GM19043 (cell line): ENCODE measurements around the gene P2RX2.

Experiments used
- ATAC-seq: cut with Tn5 transposase; IDR thresholded peaks from one replicate; pipeline ENCODE4 v1.9.1; 2021; ENCODE audit warnings: low read depth; ENCODE audit not compliant: unreplicated experiment

The P2RX2 gene

GRCh38 chr12:132618683-132619043, at the start of gene P2RX2:
Gene P2RX2 (plus strand): TSS chr12:132618776. CDS start chr12:132618817, 41 bp downstream.
- ATAC-seq: no peak

GRCh38 chr12:132568826-132569480, 49.6 kb upstream of the P2RX2 start:
- no peak for ATAC-seq

- ATAC-seq: no peak
These were observed 48.6 kb upstream of the P2RX2 start for GRCh38 chr12:132569856-132570480.

GRCh38 chr12:132570635-132571034, 47.9 kb upstream of the P2RX2 start:
- no peak for ATAC-seq

DNA sequence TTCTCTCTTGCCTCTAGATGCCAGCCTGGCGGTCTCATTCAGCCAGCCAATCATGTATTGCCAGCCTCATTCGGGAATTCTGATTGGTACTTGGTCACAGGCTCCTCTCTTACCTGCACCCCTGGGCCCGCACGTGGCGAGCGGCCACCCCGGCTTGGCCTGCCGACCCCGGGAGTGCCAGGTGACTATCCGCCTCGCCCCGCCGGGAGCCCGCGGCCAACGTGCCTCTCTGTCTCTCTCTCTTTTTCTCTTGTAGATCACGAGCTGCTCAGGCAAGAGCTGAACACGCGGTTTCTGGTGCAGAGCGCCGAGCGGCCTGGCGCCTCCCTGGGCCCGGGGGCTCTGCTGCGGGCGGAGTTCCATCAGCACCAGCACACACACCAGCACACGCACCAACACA, 47.5 kb upstream of the P2RX2 start:
- no peak for ATAC-seq

DNA sequence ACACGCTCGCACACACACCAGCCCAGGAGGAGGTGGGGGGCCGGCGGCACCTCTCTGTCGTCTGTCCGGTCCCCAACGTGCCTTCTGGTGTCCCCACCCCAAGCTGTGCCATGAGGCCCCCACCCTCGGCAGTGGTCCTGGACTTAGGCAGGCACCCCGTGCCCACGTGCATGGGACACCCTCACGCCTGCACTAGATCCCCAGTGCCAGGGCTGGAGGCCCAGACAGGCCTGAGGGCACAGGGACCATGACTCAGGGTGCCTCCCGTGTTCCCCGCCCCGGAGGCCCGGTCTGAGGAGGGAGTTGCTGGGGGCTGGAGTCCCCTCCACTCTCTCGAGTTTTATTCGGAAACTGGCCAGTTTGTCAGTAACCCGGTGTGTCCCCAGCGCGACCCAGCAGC, 47.0 kb upstream of the P2RX2 start:
- no peak for ATAC-seq

DNA sequence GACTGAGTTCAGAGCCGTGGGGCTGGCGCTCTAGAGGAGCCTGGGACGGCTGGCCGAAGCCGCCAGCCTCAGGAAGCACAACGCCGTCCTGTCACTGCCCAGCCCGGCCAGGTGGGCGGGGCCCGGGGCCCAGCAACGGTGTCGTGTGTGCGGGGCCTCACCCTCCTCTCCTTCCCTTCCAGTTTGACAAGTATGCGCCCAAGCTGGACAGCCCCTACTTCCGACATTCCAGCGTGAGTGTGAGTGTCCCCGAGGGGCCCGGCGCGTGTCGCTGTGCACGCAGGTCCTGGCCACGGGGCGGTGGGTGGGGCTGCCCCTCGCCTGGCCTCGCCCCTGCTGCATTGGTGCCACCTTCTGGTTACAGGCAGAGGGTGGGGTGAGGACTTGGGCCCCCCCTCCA, 46.5 kb upstream of the P2RX2 start:
- ATAC-seq: no peak

GRCh38 chr12:132572801-132573760, 45.5 kb upstream of the P2RX2 start:
- ATAC-seq: no peak

DNA sequence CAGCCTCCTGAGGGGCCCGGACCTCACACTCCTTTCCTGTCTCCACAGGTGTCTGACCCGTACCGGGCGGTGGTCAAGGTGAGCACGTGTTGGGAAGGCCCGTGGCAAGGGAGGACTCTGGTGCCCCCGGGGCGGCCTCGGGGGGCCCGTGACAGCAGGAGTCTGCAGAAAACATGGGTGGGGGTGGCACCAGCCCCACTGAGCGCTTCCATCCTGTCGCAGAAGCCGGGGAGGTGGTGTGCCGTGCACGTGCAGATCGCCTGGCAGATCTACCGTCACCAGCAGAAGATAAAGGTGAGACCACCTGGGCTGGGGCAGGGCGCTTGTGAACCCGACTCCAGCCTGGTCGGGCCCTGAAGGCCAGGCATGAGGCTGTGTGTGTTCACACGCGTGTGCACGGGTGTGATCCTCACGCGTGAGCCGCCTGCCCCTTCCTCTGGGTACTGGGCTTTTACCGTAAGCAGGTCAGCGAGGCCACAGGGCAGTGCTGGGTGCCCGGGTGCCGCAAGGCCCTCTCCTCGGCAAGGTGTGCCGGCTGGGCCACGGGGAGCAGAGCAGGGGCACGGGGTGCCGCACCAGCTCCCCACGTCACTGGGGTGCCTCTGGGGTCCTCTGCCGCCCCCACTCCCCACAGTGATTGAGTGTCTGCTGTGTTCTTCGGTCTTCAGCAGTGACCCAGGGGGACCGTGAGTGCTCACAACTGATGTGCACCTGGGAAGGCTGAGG, 44.1 kb upstream of the P2RX2 start:
- ATAC-seq: no peak

- ATAC-seq: no peak
These were observed 42.9 kb upstream of the P2RX2 start for GRCh38 chr12:132575661-132576060.

DNA sequence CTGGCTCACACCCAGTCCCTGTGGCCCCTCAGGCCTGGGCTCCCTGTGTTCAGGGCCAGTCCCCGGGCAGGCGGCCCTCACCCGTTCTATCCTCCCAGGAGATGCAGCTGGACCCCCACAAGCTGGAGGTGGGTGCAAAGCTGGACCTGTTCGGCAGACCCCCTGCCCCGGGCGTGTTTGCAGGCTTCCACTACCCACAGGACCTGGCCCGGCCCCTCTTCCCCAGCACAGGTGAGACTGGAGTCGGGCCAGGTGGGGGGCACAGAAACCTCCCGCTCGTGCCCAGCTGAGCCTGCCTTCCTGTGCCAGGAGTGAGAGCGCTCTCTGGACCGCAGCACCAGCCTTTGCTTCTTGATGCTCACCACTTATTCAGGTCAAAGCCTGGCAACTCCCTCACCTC, 41.9 kb upstream of the P2RX2 start:
- no peak for ATAC-seq

DNA sequence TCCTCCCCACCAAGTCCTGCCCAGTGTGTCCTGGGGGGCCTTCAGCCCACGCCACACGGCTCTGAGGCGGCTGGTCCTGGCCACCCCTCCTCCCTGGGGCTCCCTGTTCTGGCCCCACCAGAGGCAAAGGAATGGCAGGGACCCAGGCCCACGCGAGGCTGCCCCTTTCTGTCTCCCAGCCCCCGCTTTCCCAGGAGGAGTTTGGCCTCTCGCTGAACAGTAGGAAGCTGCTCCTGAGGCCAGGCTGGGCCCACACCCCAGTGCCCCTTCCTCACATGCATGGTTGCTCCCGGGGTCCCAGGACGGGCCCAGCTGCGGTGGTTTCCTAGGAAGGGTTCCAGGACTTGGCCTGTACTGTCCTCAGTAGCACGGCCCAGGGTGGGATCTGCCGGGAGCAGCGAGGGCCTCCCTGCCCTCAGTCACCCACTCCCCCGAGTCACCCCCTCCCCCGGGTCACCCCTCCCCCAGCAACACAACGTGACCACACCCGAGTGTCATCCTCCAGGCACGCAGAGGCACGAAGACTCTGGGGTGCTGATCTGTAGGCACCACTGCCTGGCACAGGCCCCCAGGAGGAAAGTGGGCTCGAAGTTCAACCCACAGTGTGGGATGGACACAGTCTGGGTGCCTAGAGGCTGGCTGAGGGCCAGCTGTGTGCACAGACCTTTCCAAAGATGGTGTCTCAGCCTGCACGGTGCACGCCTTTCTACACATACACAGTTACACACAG, 41.2 kb upstream of the P2RX2 start:
- no peak for ATAC-seq

DNA sequence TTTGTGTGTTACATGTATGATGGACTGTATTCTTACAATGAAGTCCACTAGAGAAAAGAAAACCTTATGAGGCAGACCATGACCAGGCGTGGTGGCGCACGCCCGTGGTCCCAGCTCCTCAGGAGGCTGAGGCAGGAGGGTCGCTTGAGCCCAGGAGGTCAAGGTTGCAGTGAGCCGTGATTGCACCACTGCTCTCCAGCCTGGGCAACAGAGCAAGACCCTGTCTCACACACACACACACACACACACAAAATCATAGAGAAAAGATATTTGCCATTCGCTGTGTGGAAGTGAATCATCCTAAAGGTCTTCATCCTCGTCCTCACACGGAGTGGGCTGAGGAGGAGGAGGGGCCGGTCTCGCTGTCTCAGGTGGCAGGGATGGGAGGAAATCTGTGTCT, 40.5 kb upstream of the P2RX2 start:
- no peak for ATAC-seq

DNA sequence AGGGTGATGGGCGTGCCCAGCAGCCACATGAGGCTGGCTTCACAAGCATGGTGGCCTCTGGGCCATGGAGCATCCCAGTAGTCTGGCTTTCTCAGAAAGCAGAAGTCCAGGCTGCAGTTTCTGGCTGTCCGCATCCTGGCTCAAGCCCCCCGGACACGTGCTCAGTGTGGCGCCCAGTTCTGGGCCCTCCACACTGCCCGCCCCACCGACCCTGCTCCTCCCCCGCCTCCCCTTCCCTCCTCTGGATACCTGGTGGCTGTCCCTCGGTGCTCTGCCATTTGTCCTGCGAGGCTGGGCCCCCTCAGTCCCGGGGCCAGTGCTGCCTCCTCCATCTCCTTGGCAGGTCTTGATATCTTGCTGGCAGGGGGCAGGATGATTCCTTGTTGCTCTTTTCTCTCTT, 39.8 kb upstream of the P2RX2 start:
- no peak for ATAC-seq

- ATAC-seq: no peak
These were observed 38.8 kb upstream of the P2RX2 start for GRCh38 chr12:132579744-132580143.

DNA sequence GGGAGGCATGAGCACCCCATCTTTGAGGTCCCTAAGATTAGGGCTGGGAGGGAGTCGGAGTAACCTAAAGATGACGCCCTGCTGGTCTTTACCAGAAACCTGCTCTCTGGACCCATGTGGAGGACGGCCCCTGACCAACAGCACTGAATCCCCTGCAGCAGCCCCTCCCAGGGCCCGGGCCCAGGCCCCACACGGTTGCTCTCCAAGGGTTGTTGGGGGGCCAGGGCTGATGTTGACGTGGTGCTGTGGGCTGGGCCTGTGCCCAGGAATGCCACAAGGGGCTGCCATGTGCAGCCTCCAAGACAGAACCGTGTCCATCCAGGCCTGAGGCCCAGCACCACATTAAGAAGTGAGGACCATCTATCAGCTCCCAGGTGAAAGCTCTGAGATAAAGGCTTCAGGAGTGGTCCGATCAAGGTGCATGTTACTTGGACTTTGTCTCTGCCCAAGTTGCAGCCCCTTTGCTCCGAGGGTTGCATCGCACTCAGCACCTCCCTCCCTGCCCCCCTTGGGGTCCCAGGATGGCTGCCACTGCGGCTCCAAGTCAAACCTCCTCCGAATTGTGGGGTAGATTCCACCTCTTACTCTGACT, 37.8 kb upstream of the P2RX2 start:
- ATAC-seq: no peak

DNA sequence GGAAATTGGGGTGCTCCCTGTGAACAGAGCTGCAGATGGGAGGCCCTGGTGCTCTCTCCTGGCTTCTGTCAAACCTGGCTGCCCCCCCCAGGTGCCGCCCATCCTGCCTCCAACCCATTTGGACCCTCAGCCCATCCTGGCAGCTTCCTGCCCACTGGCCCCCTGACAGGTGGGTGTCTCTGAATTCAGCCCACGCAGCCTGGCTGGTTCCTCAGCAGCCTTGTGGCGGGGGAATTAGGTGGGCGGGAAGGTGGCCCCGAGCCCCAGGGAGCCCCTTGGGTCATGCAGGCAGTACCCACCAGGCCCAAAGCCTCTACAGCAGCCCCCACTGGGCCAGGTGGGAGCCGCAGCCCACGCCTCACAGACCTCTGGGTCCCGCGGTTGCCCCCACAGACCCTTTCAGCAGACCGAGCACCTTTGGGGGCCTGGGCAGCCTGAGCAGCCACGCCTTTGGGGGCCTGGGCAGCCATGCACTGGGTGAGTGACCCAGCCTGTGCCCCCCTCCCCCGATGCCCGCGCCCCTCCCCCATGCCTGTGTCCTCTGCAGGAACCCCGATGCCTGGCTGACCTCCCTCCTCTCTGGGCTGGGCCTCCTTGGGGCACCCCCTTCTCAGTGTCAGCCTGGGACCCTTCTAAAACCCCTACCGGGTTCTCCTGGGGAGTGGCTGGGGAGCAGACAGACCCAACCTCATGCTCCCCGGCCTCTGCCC, 37.1 kb upstream of the P2RX2 start:
- no peak for ATAC-seq

DNA sequence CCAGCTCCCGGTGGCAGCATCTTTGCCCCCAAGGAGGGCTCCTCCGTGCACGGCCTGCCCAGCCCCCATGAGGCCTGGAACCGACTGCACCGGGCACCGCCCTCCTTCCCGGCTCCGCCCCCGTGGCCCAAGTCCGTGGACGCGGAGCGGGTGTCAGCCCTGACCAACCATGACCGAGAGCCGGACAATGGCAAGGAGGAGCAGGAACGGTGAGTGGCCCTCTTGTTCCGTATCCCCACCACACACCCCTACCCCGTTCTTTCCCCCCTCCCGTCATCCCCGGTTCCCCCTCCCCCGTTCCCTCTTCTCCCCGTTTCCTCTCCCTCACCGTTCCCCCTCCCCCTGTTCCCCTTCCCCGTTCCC, 36.5 kb upstream of the P2RX2 start:
- ATAC-seq: no peak
